HUES6 (cell line): ENCODE measurements around the gene GRPEL2.

Experiments used
- H3K27ac ChIP-seq: 2 replicates; pipeline ENCODE4 v1.7.0; 2013; ENCODE audit warnings: low read depth, mild to moderate bottlenecking, low read length, inconsistent platforms
- H3K27me3 ChIP-seq: 2 replicates; pipeline ENCODE4 v1.6.1; 2013; ENCODE audit warnings: low read length; ENCODE audit not compliant: control insufficient read depth, insufficient read depth
- H3K36me3 ChIP-seq: 2 replicates; pipeline ENCODE4 v1.6.1; 2013; ENCODE audit warnings: low read length; ENCODE audit not compliant: control insufficient read depth, insufficient read depth
- H3K4me1 ChIP-seq: 2 replicates; pipeline ENCODE4 v1.6.1; 2013; ENCODE audit warnings: low read length; ENCODE audit not compliant: control insufficient read depth, insufficient read depth
- H3K4me3 ChIP-seq: 2 replicates; pipeline ENCODE4 v1.5.1; 2013; ENCODE audit warnings: low read depth, low read length
- H3K9ac ChIP-seq: one replicate; pipeline ENCODE4 v1.6.1; 2013; ENCODE audit warnings: mild to moderate bottlenecking, low read length
- H3K9me3 ChIP-seq: 2 replicates; pipeline ENCODE4 v1.6.1; 2013; ENCODE audit warnings: low read depth, low read length; ENCODE audit not compliant: control insufficient read depth, insufficient read depth

GRPEL2 gene

DNA sequence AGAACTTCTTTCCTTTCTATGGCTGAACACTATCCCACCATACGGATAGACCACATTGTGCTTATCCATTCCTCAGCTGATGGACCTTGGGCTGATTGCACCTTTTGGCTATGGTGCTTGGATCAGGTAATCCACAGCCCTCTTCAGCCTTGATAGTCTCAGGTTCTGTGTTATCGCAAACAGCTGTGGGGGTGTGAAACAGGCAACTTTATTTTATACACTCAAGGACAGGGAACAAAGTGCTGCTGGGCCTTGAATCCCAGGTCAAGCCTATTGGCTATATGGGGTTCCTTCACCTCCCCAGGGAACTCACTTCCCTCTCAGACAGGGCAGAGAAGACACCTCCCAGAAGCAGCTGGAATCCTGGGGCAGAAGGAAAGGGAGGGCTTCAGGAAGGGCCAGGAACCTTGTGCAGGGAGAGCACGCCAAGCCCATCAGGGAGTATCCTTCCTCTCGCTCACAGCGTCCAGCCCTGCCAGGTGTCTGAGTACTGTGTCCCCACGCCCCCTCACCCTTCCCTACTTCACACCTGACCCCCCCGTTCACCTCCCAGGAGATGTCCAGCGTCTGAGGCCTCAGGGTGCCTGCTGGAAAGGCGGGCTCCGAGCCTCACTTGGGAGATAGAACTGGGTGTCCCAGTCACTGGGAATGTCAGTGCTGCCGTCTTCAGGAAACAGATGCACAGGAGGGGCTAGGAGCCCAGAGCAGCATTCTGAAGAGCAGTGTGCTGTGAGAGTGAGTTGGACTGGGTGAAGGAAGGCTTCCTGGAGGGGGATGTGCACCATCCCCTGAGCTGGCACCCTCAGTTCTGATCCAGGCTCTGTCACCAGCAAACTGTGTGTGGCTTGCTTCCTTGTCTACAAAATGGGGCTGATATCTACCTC is 40.9 kb upstream of the GRPEL2 start:
- H3K9ac ChIP-seq: no peak overlapping the region
- H3K9me3 ChIP-seq: no peaks in the 10 kb centered on the region
- H3K27ac ChIP-seq: no peak overlapping the region
- no peaks in the 10 kb centered on the region for H3K27me3 ChIP-seq
- no peaks in the 10 kb centered on the region for H3K4me1 ChIP-seq
- H3K4me3 ChIP-seq: no peak overlapping the region
- H3K36me3 ChIP-seq: no peaks in the 10 kb centered on the region

DNA sequence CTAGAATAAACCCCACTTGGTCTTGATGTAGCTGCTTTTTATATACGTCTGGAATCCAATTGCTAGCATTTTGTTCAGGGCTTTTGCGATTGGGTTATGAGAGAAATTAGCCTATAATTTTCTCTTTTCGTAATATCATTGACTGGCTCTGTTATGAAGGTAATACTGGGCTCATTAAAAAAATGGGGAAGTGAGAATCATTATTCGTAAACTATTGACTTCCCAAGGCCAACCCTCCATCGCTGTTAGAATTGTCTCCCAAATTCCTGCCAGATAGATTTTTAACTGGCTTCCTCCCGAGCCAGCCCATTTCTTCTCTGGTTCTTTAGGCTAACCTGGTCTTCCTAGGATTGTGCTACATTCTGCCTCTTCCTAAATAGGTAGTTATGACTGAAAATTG is 35.9 kb upstream of the GRPEL2 start:
- Histone ChIP-seq H3K4me1 (peaks cover 10% of the 10 kb centered on the region; the same call in 1 of the 2 replicates), H3K9me3 (no peaks in the 10 kb centered on the region), H3K9ac (no peak overlapping the region), H3K27ac (no peak overlapping the region), H3K4me3 (no peak overlapping the region), H3K27me3 (no peaks in the 10 kb centered on the region), H3K36me3 (no peaks in the 10 kb centered on the region)

DNA sequence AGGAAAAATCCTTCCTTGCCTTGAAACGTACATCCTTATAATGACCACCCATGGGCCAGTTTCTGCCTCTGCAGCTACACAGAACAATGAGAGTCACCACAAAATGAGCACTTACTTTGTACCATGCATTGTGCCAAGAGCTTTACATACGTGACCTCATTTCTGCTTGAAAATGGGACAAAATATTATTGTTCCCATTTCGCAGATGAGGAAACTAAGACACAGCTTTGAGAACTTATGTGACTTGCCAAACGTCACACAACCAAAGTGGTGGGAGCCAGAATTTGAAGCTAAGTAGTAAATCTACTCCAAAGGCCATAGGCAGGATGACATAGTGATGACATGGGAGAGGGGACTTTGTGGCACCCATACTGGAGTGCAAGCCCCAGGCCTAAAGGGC is 34.8 kb upstream of the GRPEL2 start:
- Histone ChIP-seq H3K36me3 (no peaks in the 10 kb centered on the region), H3K9ac (no peak overlapping the region), H3K4me3 (no peak overlapping the region), H3K27ac (no peak overlapping the region), H3K9me3 (no peaks in the 10 kb centered on the region), H3K27me3 (no peaks in the 10 kb centered on the region), H3K4me1 (peaks cover 10% of the 10 kb centered on the region; the same call in 1 of the 2 replicates)

DNA sequence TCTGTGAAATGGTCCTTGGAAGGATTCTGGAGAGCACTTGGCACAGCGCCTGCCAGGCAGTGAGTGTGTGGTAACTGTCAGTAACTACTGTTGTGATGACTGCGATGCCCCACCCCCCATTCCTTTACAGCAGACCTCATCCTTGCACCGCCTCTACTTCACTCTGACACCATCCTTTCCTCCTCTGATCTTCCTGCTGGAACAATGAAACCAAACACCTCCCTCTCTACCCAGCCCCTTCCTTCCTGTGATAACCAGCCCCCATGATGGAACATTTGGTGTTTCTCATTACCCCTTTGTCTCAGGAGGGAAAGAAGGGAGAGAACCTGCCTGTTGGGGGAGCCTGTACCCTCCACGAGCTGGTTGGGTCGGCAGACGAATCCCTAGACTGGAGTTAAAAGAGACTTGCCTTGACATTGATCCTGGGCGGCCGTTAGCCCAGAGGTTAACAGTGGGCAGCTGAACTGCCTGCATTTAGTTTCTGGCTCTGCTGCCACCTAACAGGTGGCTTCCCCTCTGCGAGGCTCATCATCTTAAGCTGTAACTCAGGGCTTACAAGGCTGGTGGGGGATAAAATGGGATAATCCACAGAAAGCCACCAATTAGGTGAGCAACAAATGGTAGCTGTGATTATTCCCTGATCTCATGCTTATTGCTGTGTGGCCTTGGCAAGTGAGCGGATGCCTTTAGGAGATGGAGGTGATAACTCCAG is 34.2 kb upstream of the GRPEL2 start:
- H3K36me3 ChIP-seq: no peaks in the 10 kb centered on the region
- H3K27me3 ChIP-seq: no peaks in the 10 kb centered on the region
- H3K27ac ChIP-seq: no peak overlapping the region
- H3K4me3 ChIP-seq: no peak overlapping the region
- H3K4me1 ChIP-seq: peaks cover 10% of the 10 kb centered on the region; the same call in 1 of the 2 replicates
- H3K9ac ChIP-seq: no peak overlapping the region
- H3K9me3 ChIP-seq: no peaks in the 10 kb centered on the region

DNA sequence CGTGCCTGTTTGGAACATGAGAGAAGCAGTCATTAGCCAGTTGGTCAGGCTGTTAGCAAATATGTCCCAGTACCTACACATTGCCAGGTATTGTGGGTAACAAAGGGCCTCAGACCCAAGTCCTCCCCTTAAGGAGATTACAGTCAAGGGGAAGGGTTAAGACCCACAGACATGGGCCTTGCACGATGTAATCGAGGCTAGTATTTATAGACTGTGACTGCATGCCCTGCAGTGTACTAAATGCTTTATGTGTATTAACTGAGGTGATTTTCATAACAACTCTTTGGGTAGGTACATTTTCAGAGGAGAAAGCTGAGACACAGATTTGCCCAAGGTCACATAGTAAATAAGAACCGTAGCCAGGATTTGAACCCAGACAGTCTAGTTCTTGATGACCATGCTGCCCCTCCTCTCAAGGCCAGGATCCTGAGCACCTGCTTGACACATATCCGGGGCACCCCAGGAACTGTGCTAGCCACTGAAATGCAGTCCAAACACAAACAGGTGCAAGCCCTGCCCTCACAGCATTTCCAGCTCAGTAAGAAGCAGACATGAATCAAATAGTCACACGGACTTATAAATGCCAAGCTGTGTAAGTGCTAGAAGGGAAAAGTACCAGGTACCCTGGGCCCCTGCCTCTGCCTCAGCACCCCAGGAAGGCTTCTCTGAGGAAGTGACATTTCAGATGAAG is 32.0 kb upstream of the GRPEL2 start:
- H3K9me3 ChIP-seq: no peaks in the 10 kb centered on the region
- H3K4me3 ChIP-seq: no peak overlapping the region
- H3K4me1 ChIP-seq: peaks cover 16% of the 10 kb centered on the region
- H3K27me3 ChIP-seq: no peaks in the 10 kb centered on the region
- H3K9ac ChIP-seq: no peak overlapping the region
- H3K27ac ChIP-seq: no peak overlapping the region
- H3K36me3 ChIP-seq: no peaks in the 10 kb centered on the region

DNA sequence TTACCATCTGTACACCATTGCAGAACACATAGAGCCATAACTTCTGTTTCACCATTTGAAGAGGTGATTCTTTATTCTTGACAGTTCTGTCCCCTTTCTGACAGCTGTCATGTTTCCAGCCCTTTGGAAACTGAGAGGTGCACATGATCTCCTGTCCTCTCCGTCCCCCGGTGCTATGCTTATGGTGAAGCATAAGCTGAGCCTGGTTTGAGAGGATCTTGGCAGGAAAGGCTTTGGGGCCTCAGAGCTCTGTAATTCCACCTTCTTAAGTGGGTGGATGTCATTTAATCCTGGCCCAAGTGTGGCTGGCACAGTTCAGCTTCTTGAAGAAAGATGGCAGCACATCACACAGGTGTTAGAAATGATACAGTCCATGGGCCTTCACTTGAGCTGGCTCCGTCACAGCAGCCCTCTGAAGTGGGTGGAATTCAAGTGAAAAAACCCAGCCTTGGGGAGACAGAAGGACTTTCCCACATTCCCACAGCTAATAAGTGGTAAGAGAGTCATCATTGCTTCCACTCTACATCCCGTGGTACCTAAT is 30.7 kb upstream of the GRPEL2 start:
- Histone ChIP-seq H3K4me1 (peaks cover 16% of the 10 kb centered on the region), H3K27ac (no peak overlapping the region), H3K9ac (no peak overlapping the region), H3K36me3 (no peaks in the 10 kb centered on the region), H3K9me3 (no peaks in the 10 kb centered on the region), H3K4me3 (no peak overlapping the region), H3K27me3 (no peaks in the 10 kb centered on the region)

DNA sequence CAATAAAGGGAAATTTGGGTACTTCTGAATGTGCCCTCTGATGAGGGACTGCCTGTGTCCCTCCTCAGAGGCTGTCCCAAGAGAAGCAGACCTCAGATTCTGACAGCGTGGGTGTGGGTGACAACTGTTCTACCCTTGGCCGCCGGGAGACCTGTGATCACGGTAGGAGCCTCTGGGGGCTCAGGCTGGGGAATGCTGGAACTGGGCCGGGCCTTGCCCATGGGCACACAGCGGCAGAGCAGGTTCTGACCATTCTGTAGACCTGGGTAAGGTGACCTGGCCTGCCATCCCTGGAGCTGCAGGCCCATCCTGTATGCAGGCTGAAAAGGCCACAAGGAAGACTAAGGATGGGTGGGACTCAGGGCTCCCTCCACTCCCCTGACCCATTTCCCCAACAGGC is 29.5 kb upstream of the GRPEL2 start:
- H3K4me3 ChIP-seq: no peak overlapping the region
- peaks cover 18% of the 10 kb centered on the region for H3K4me1 ChIP-seq
- H3K9ac ChIP-seq: no peak overlapping the region
- H3K36me3 ChIP-seq: no peaks in the 10 kb centered on the region
- no peaks in the 10 kb centered on the region for H3K9me3 ChIP-seq
- no peaks in the 10 kb centered on the region for H3K27me3 ChIP-seq
- no peak overlapping the region for H3K27ac ChIP-seq

- no peak overlapping the region for H3K9ac ChIP-seq
- no peak overlapping the region for H3K4me3 ChIP-seq
- peaks cover 16% of the 10 kb centered on the region for H3K4me1 ChIP-seq
- H3K36me3 ChIP-seq: no peaks in the 10 kb centered on the region
- no peaks in the 10 kb centered on the region for H3K27me3 ChIP-seq
- H3K27ac ChIP-seq: no peak overlapping the region
- no peaks in the 10 kb centered on the region for H3K9me3 ChIP-seq
These were observed 27.8 kb upstream of the GRPEL2 start for GRCh38 chr5:149317281-149318048.

GRCh38 chr5:149319174-149319573 is 26.1 kb upstream of the GRPEL2 start:
- no peaks in the 10 kb centered on the region for H3K9me3 ChIP-seq
- H3K9ac ChIP-seq: no peak overlapping the region
- no peak overlapping the region for H3K27ac ChIP-seq
- H3K4me1 ChIP-seq: peaks cover 20% of the 10 kb centered on the region
- no peaks in the 10 kb centered on the region for H3K27me3 ChIP-seq
- no peak overlapping the region for H3K4me3 ChIP-seq
- no peaks in the 10 kb centered on the region for H3K36me3 ChIP-seq

DNA sequence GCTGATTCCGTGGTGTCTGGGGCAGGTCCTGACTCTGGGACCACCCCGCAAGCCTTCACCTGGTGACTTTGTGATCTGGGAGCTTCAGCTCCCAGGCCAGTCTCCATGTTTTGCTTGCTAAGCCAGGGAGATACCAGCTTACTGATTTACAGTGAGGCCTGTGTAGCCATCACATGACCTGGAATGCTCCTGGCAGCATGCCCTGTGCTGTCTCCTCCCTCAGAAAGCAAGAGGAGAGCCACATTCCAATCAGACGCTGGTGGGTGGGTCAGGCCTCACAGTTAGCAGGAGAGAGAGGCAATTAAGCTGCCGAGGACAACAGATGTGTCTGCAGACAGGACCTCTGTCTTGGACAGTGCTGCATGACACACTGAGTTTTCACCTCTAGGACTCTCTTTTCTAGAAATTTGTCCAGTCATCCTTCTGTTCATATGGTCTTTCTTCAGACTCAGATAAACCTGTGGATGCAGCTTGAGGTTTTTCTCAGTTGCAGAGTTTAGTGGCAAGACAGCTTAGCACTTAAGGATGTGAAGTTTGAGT is 24.4 kb upstream of the GRPEL2 start:
- Histone ChIP-seq H3K9ac (no peak overlapping the region), H3K27me3 (no peaks in the 10 kb centered on the region), H3K36me3 (no peaks in the 10 kb centered on the region), H3K9me3 (no peaks in the 10 kb centered on the region), H3K4me1 (peaks cover 20% of the 10 kb centered on the region), H3K4me3 (no peak overlapping the region), H3K27ac (no peak overlapping the region)
